ENCODE data around the gene ULK4.

ULK4 gene
- long read RNA-seq, full-length matches to known transcripts, result 6 of 35 reads
- long read RNA-seq, partial matches to known transcripts, result 11 of 35 reads
- long read RNA-seq, other reads (novel, unspliced or antisense), result 18 of 35 reads

GRCh38 chr3:41961751-41962679 is at the start of gene ULK4:
ULK4 (minus strand) TSS chr3:41962103; CDS start chr3:41954759, 7,344 bp downstream.
- Histone ChIP-seq H3K27ac (replicated peaks) (peak within 1 kb of the TSS; percentile 73), H3K27me3 (ENCODE audit: insufficient read depth, poor library complexity, severe bottlenecking) (no peaks in the 10 kb centered on the region), H3K4me3 (replicated peaks; ENCODE audit: insufficient read depth, low read length) (peak within 1 kb of the TSS; percentile 86)
- DNase-seq (ENCODE audit: low read depth in 1 of 2, low spot score in 1 of 2), result peak; percentile 98 to 99
- TF ChIP-seq GABPA (IDR thresholded peaks at IDR 0.05; ENCODE audit: low read depth) (peak; percentile 75), POLR2AphosphoS5 (IDR thresholded peaks at IDR 0.05; ENCODE audit: low read depth) (peak; percentile 46), REST (IDR thresholded peaks at IDR 0.05; ENCODE audit: insufficient replicate concordance, low read depth) (no peak), CTCF (IDR thresholded peaks at IDR 0.05; ENCODE audit: insufficient read depth, low read length) (no peak), SPI1 (IDR thresholded peaks at IDR 0.05; ENCODE audit: borderline replicate concordance, low read depth) (peak; percentile 44; the same call in 1 of the 2 replicates)

- Histone ChIP-seq H3K4me3 (replicated peaks; ENCODE audit: insufficient read depth, low read length) (no peak overlapping the region), H3K27ac (replicated peaks) (no peak overlapping the region), H3K27me3 (ENCODE audit: insufficient read depth, poor library complexity, severe bottlenecking) (no peaks in the 10 kb centered on the region)
- DNase-seq (ENCODE audit: low read depth in 1 of 2, low spot score in 1 of 2), result no peak
- TF ChIP-seq SPI1 (IDR thresholded peaks at IDR 0.05; ENCODE audit: borderline replicate concordance, low read depth), result no peak
These were observed 48.6 kb upstream of the ULK4 start for GRCh38 chr3:42010530-42010929.

GRCh38 chr3:42009456-42009855 is 47.6 kb upstream of the ULK4 start:
- TF ChIP-seq SPI1 (IDR thresholded peaks at IDR 0.05; ENCODE audit: borderline replicate concordance, low read depth), result no peak
- no peak for TF ChIP-seq POLR2AphosphoS5 (IDR thresholded peaks at IDR 0.05; ENCODE audit: low read depth)
- TF ChIP-seq GABPA (IDR thresholded peaks at IDR 0.05; ENCODE audit: low read depth), result no peak
- TF ChIP-seq REST (IDR thresholded peaks at IDR 0.05; ENCODE audit: insufficient replicate concordance, low read depth), result no peak
- TF ChIP-seq CTCF (IDR thresholded peaks at IDR 0.05; ENCODE audit: insufficient read depth, low read length), result no peak
- H3K27ac ChIP-seq (replicated peaks), result no peak overlapping the region
- no peak for DNase-seq (ENCODE audit: low read depth in 1 of 2, low spot score in 1 of 2)

GRCh38 chr3:42007785-42008184 is 45.9 kb upstream of the ULK4 start:
- no peak for TF ChIP-seq POLR2AphosphoS5 (IDR thresholded peaks at IDR 0.05; ENCODE audit: low read depth)
- TF ChIP-seq CTCF (IDR thresholded peaks at IDR 0.05; ENCODE audit: insufficient read depth, low read length), result no peak
- no peak for TF ChIP-seq REST (IDR thresholded peaks at IDR 0.05; ENCODE audit: insufficient replicate concordance, low read depth)
- no peak for TF ChIP-seq GABPA (IDR thresholded peaks at IDR 0.05; ENCODE audit: low read depth)
- no peak for TF ChIP-seq SPI1 (IDR thresholded peaks at IDR 0.05; ENCODE audit: borderline replicate concordance, low read depth)
- Histone ChIP-seq H3K4me3 (replicated peaks; ENCODE audit: insufficient read depth, low read length) (no peak overlapping the region), H3K27ac (replicated peaks) (no peak overlapping the region), H3K27me3 (ENCODE audit: insufficient read depth, poor library complexity, severe bottlenecking) (no peaks in the 10 kb centered on the region)
- DNase-seq (ENCODE audit: low read depth in 1 of 2, low spot score in 1 of 2), result no peak

More at GRCh38 chr3:42009456-42009855, 47.6 kb upstream of the ULK4 start:
- Histone ChIP-seq H3K4me3 (replicated peaks; ENCODE audit: insufficient read depth, low read length) (no peak overlapping the region), H3K27me3 (ENCODE audit: insufficient read depth, poor library complexity, severe bottlenecking) (no peaks in the 10 kb centered on the region)
